ENCODE results near the gene D2HGDH.
A peak's percentile ranks its signal among the peaks of the same experiment; 100 is the strongest.
"Not testable (repeated sequence)": the region's sequence is repeated elsewhere in the genome, so short reads cannot be mapped to it uniquely, and the experiment has no call there.

Gene D2HGDH

DNA sequence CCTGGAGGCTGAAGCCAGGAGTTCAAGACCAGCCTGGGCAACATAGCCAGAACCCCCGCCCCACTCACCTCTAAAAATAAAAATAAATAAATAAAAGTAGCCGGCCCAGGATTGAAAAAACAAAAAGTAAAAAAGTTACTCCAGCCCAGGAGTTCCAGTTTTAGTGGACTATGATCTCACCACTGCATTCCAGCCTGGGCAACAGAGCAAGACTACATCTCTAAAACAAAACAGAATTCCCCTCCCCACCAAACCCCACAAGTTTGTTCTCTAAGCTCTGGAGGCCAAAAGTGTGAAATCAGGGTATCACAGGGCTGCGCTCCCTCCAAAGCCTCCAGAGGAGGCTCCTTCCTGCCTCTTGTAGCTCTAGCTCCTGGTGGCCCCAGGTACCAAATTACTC is 1.7 kb downstream of the D2HGDH start:
- peak overlapping the region; percentile 85 for H3K4me3 Mint-ChIP-seq
- no peak overlapping the region for H3K27ac Mint-ChIP-seq
- peaks cover 5% of the 10 kb centered on the region for H3K36me3 Mint-ChIP-seq
- peaks cover 39% of the 10 kb centered on the region for H3K4me1 Mint-ChIP-seq (ENCODE audit: low read depth)
- no peaks in the 10 kb centered on the region for H3K27me3 Mint-ChIP-seq
- no peaks in the 10 kb centered on the region for H3K9me3 Mint-ChIP-seq (ENCODE audit: low read depth)

DNA sequence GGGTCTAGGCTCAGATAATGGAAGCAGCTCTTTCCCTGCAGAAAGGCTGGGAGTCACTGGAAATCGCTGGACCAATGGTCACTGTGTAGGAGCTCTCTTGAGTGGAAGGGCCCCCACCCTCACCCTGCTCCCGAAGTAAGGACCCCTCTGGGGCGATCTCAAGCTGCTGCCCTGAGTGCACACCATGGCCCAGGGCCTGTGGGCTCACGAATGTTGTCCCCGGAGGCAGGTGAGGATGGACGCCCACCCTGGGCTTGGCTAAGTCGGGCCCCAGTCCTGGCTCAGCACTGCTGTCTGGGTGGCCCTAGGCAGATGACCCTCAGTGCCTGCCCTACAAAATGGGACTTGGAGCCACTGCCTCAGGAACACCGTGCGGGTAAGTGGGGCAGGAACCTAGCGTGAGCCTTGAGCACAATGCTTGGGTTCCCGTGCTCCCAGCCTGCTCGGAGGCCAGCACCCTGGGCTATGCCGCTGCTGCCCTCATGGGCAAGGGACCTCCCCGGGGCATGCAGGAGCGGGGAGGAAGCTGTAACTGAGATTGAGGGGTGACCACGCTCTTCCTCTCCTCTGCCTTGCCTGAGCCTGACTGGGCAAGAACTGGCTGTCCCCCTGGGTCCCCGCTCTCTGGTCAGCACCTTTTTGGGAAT is 3.7 kb downstream of the D2HGDH start:
- Mint-ChIP-seq H3K9me3 (ENCODE audit: low read depth) (no peaks in the 10 kb centered on the region), H3K4me1 (ENCODE audit: low read depth) (peaks cover 37% of the 10 kb centered on the region), H3K27ac (no peak overlapping the region), H3K36me3 (peaks cover 5% of the 10 kb centered on the region), H3K4me3 (no peak overlapping the region), H3K27me3 (no peaks in the 10 kb centered on the region)

- H3K4me1 Mint-ChIP-seq (ENCODE audit: low read depth) = peaks cover 37% of the 10 kb centered on the region
- no peaks in the 10 kb centered on the region for H3K9me3 Mint-ChIP-seq (ENCODE audit: low read depth)
- no peaks in the 10 kb centered on the region for H3K27me3 Mint-ChIP-seq
- no peak overlapping the region for H3K27ac Mint-ChIP-seq
- H3K36me3 Mint-ChIP-seq = peaks cover 5% of the 10 kb centered on the region
- H3K4me3 Mint-ChIP-seq = peak overlapping the region; percentile 54
Observed at GRCh38 chr2:241739177-241739576, 4.7 kb downstream of the D2HGDH start.

- H3K27me3 Mint-ChIP-seq = no peaks in the 10 kb centered on the region
- H3K4me3 Mint-ChIP-seq = peak overlapping the region; percentile 54
- H3K27ac Mint-ChIP-seq = peak overlapping the region; percentile 22
- H3K36me3 Mint-ChIP-seq = peaks cover 5% of the 10 kb centered on the region
- peaks cover 37% of the 10 kb centered on the region for H3K4me1 Mint-ChIP-seq (ENCODE audit: low read depth)
- no peaks in the 10 kb centered on the region for H3K9me3 Mint-ChIP-seq (ENCODE audit: low read depth)
Observed at GRCh38 chr2:241739651-241740050, 5.2 kb downstream of the D2HGDH start.

DNA sequence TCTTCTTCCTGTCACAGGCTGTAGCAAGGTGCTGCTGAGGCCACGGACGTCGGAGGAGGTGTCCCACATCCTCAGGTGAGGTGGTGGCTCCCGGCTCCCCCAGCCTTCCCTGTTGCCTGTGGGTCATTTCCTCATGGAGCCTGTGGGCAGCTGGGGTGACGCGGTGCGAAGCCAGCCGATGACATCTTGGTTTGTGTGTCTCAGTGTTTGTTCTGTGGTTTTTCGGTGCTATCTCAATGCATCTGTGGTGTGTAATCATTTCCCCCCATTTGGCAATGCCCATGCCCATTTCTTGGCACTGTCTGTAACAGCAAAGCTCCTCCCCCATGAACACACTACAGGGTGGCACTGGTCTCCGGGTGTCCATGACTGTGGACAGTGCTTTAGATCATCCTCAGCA is 6.6 kb downstream of the D2HGDH start:
- H3K27ac Mint-ChIP-seq = peak overlapping the region; percentile 25
- H3K27me3 Mint-ChIP-seq = no peaks in the 10 kb centered on the region
- peaks cover 37% of the 10 kb centered on the region for H3K4me1 Mint-ChIP-seq (ENCODE audit: low read depth)
- no peaks in the 10 kb centered on the region for H3K9me3 Mint-ChIP-seq (ENCODE audit: low read depth)
- peaks cover 11% of the 10 kb centered on the region for H3K36me3 Mint-ChIP-seq
- peak overlapping the region; percentile 49 for H3K4me3 Mint-ChIP-seq

- no peak overlapping the region for H3K4me3 Mint-ChIP-seq
- H3K27ac Mint-ChIP-seq = no peak overlapping the region
- no peaks in the 10 kb centered on the region for H3K27me3 Mint-ChIP-seq
- H3K9me3 Mint-ChIP-seq (ENCODE audit: low read depth) = no peaks in the 10 kb centered on the region
- peaks cover 34% of the 10 kb centered on the region for H3K4me1 Mint-ChIP-seq (ENCODE audit: low read depth)
- peaks cover 13% of the 10 kb centered on the region for H3K36me3 Mint-ChIP-seq
Observed at GRCh38 chr2:241742320-241742939, 8.0 kb downstream of the D2HGDH start.

- H3K9me3 Mint-ChIP-seq (ENCODE audit: low read depth); H3K27me3 Mint-ChIP-seq; H3K4me3 Mint-ChIP-seq; H3K27ac Mint-ChIP-seq: not testable (repeated sequence)
- peaks cover 30% of the 10 kb centered on the region for H3K4me1 Mint-ChIP-seq (ENCODE audit: low read depth)
- H3K36me3 Mint-ChIP-seq = peaks cover 10% of the 10 kb centered on the region
Observed at GRCh38 chr2:241743008-241743407, 8.6 kb downstream of the D2HGDH start.

DNA sequence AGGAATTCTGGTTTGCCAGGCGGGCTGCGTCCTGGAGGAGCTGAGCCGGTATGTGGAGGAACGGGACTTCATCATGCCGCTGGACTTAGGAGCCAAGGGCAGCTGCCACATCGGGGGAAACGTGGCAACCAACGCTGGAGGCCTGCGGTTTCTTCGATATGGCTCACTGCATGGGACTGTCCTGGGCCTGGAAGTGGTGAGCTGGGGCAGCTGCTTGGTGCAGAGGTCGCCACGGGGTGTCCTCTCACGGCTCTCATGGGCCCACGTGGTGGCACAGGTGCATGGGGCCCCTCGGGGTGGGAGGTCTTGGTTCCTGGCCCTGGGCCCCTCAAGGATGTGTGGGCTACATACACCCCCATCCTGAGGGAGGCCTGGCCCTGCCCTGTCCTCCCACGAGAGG is 9.2 kb downstream of the D2HGDH start:
- H3K27me3 Mint-ChIP-seq = no peaks in the 10 kb centered on the region
- H3K4me1 Mint-ChIP-seq (ENCODE audit: low read depth) = peaks cover 28% of the 10 kb centered on the region
- no peaks in the 10 kb centered on the region for H3K9me3 Mint-ChIP-seq (ENCODE audit: low read depth)
- no peak overlapping the region for H3K27ac Mint-ChIP-seq
- peaks cover 10% of the 10 kb centered on the region for H3K36me3 Mint-ChIP-seq
- H3K4me3 Mint-ChIP-seq = no peak overlapping the region

DNA sequence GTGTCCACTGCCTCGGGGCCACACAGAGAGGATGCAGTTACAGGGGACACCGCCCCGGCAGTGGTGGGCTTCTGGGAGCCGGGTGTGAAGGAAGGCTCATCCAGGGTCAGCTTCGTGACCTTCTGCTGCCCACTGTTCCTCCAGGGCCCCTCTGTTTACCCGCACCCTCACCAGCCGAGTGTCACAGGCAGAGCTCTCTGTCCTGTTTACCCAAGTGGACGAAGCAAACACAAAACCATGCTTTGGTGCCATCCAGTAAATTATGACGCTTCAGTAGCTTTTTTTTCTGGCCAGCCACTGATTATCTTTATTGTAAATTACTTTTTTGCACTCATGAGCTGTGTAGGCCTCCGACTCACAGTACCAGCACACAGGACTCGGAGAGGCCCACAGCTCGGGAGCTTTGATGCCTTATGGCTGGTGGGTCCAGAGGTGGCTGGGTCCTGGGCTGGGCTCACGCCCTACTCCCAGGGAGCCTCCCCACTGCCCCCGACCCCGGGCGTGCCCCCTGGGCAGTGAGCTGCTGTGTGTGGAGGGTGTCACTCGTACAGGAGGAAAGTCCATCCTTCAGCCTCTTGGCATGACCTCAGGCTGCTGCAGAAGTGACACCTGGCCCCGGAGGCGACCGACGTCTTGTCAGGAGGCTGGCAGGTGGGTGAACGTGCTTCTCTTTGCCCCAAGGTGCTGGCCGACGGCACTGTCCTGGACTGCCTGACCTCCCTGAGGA is 9.8 kb downstream of the D2HGDH start:
- Mint-ChIP-seq H3K27ac (no peak overlapping the region), H3K4me1 (ENCODE audit: low read depth) (peaks cover 24% of the 10 kb centered on the region), H3K9me3 (ENCODE audit: low read depth) (no peaks in the 10 kb centered on the region), H3K27me3 (no peaks in the 10 kb centered on the region), H3K4me3 (no peak overlapping the region), H3K36me3 (peaks cover 10% of the 10 kb centered on the region)

- Mint-ChIP-seq H3K27ac (no peak overlapping the region), H3K9me3 (ENCODE audit: low read depth) (no peaks in the 10 kb centered on the region), H3K4me3 (no peak overlapping the region), H3K36me3 (peaks cover 13% of the 10 kb centered on the region), H3K4me1 (ENCODE audit: low read depth) (peaks cover 14% of the 10 kb centered on the region), H3K27me3 (no peaks in the 10 kb centered on the region)
Observed at GRCh38 chr2:241745276-241745675, 10.8 kb downstream of the D2HGDH start.

DNA sequence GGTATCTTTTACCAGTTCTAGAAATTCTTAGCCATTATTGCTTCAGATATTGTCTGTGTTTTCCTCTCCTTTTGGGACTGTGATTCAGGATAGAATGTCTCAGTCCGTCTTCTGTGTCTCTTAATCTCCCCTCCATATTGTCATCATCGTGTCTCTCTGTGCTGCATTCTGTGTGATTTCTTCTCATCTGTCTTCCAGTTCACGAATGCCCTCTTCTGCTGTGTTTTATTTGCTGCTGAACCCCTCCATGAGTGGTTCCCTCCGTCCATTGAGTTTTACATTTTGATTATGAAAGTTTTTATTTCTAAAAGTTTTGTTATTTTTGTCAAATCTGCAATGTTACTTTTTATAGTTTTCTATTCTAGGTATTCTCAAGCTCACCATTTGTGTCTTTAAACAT is 11.7 kb downstream of the D2HGDH start:
- H3K9me3 Mint-ChIP-seq (ENCODE audit: low read depth) = no peaks in the 10 kb centered on the region
- no peaks in the 10 kb centered on the region for H3K27me3 Mint-ChIP-seq
- H3K4me1 Mint-ChIP-seq (ENCODE audit: low read depth) = peaks cover 8% of the 10 kb centered on the region
- no peak overlapping the region for H3K27ac Mint-ChIP-seq
- no peak overlapping the region for H3K4me3 Mint-ChIP-seq
- peaks cover 13% of the 10 kb centered on the region for H3K36me3 Mint-ChIP-seq

GRCh38 chr2:241748468-241749256 is 14.2 kb downstream of the D2HGDH start:
- H3K4me1 Mint-ChIP-seq (ENCODE audit: low read depth) = peaks cover 5% of the 10 kb centered on the region
- H3K4me3 Mint-ChIP-seq = no peak overlapping the region
- H3K27me3 Mint-ChIP-seq = no peaks in the 10 kb centered on the region
- H3K9me3 Mint-ChIP-seq (ENCODE audit: low read depth) = no peaks in the 10 kb centered on the region
- H3K36me3 Mint-ChIP-seq = peaks cover 13% of the 10 kb centered on the region
- no peak overlapping the region for H3K27ac Mint-ChIP-seq

DNA sequence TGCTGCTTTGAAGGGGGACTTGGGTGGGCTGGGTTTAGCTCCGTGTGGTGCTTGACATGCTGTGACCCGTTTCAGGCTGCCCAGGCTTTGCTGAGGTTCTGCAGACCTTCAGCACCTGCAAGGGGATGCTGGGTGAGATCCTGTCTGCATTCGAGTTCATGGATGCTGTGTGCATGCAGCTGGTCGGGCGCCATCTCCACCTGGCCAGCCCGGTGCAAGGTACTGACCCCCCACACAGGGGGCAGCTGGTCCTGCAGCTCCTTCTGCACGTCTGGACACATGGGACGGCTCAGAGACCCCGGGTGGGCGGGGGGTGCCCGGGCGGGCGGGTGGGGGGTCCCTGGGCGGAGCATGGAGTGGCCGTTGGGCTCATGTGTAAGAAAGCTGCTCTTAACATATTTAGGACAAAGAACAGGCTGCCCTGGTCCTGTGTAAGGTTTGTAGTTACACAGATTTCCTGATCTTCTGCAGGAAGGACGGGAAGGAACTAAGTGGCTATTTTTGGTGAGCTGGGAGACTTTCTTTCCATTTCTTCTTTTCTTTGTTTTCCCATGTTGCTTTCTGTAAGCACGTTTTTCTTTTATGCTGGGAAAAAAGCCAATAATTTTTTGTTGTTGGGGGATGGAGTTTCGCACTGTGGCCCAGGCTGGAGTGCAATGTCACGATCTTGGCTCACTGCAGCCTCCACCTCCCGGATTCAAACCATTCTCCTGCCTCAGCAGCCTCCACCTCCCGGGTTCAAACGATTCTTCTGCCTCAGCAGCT is 15.8 kb downstream of the D2HGDH start:
- no peak overlapping the region for H3K27ac Mint-ChIP-seq
- H3K4me1 Mint-ChIP-seq (ENCODE audit: low read depth) = peaks cover 5% of the 10 kb centered on the region
- H3K36me3 Mint-ChIP-seq = peaks cover 13% of the 10 kb centered on the region
- no peak overlapping the region for H3K4me3 Mint-ChIP-seq
- no peaks in the 10 kb centered on the region for H3K9me3 Mint-ChIP-seq (ENCODE audit: low read depth)
- H3K27me3 Mint-ChIP-seq = no peaks in the 10 kb centered on the region

GRCh38 chr2:241751152-241751551 is 16.7 kb downstream of the D2HGDH start:
- peaks cover 6% of the 10 kb centered on the region for H3K36me3 Mint-ChIP-seq
- H3K4me1 Mint-ChIP-seq (ENCODE audit: low read depth) = peaks cover 3% of the 10 kb centered on the region
- no peak overlapping the region for H3K27ac Mint-ChIP-seq
- H3K9me3 Mint-ChIP-seq (ENCODE audit: low read depth) = no peaks in the 10 kb centered on the region
- H3K27me3 Mint-ChIP-seq = no peaks in the 10 kb centered on the region
- H3K4me3 Mint-ChIP-seq = no peak overlapping the region

Data from activated naive CD8-positive, alpha-beta T cell (primary cell).